ENCODE results near the gene GEMIN7. TPM values are rescaled to one million over a fixed set of nuclear protein-coding genes. Genes with fewer than 3 reads are reported as not detected.
A peak's percentile ranks its signal among the peaks of the same experiment; 100 is the strongest.

Gene GEMIN7
- total and polyA plus RNA-seq, 2 of the 4 experiments (the other 2 are of a cell fraction): 27.2 to 53.0 TPM

DNA sequence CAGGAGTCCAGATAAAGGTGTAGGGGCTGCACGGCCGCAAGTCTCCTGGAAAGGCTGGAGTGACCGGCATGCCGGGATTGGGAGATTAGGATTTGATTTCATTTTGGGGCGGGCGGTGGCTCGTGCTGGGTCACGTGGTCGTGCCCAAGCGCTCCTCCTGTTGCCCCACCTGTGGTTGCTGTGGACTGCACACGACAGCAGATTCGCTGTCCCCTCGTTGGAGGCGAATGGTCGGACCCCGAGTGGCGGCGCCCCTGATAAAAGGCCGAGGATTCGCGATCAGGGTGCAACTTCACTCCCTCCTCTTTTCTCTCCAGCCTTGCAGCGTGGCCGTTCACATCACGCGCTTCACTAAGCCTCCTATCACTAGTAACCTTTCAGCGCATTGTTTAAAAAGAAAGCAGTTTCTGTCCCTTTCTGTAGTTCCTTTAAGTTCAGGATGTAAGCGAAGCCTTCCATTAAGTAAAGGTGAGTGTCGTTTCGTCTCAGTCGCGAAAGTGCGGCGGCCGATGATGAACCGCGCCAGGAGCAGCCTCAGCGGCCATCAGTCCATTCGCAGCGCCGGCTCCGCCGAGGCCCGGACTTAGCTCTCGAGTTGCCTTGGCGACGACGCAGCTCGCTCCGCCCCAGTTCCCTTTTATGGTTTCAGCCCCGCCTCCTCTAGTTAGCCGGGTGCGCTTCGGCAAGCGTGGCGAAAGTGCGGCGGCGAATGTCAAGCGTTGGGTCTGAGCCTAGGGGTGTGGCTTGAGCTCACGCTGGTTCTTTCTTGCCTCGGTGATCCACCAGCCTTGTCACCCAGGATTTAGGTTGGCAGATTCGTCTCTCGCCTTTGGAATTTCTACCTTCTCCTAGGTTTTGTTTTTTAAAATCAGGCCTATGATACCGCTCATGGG lies 12.2 kb downstream of the GEMIN7 start (continued):
- TF ChIP-seq, protein P1, sequence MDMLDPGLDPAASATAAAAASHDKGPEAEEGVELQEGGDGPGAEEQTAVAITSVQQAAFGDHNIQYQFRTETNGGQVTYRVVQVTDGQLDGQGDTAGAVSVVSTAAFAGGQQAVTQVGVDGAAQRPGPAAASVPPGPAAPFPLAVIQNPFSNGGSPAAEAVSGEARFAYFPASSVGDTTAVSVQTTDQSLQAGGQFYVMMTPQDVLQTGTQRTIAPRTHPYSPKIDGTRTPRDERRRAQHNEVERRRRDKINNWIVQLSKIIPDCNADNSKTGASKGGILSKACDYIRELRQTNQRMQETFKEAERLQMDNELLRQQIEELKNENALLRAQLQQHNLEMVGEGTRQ (IDR thresholded peaks at IDR 0.05; ENCODE audit: low read depth, low read length): peak; percentile 75
